ENCODE data around the gene TTC36. TPM values are rescaled to one million over a fixed set of nuclear protein-coding genes. Genes with fewer than 3 reads are reported as not detected.

TTC36 gene
- total RNA-seq, 1 experiment from 2014 or later, result 1.6 TPM

DNA sequence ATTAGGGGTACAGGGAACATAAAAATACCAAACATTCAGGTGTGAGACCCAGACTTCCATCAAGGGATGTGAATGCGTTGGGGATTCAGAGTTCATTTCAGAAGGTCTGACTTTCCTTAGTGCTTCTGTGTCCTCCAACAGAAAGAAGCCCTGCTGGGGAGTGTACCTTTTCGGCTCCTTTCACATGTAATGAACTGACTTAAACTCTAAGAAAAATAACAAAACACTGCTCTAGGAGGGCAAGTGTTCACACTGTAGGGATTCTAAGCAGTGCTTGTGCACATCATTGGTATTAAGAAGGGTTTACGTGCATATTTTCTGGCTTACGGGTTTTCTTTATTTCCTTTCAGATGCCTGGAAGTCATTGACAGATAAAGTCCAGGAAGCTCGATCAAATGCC is 15.7 kb upstream of the TTC36 start:
- H4K91ac ChIP-seq (ENCODE audit: insufficient read length, low read depth, low read length), result no peak overlapping the region
- no peaks in the 10 kb centered on the region for H3K23me2 ChIP-seq (ENCODE audit: insufficient read length, low read depth, low read length, poor library complexity, severe bottlenecking)
- H3K27me3 ChIP-seq (ENCODE audit: insufficient read depth, low read length), result no peaks in the 10 kb centered on the region
- Mint-ChIP-seq H3K4me1 (peaks cover 23 to 27% of the 10 kb centered on the region in 2 experiments), H3K9me3 (no peaks in the 10 kb centered on the region), H3K27ac (peak overlapping the region in 2 of 3 experiments; percentile 1 to 79; a peak in 4 of 7 replicates), H3K27me3 (ENCODE audit: low read depth) (no peaks in the 10 kb centered on the region), H3K36me3 (ENCODE audit: insufficient read depth in 1 of 3, low read depth in 3 of 3) (peaks cover 41 to 78% (median 78%) of the 10 kb centered on the region in 3 experiments), H3K4me3 (peak overlapping the region in 1 of 2 experiments; percentile 3; a peak in 1 of 5 replicates)
- no peak overlapping the region for H2BK20ac ChIP-seq (ENCODE audit: low read depth, low read length, poor library complexity, severe bottlenecking)
- TF ChIP-seq, protein P1, sequence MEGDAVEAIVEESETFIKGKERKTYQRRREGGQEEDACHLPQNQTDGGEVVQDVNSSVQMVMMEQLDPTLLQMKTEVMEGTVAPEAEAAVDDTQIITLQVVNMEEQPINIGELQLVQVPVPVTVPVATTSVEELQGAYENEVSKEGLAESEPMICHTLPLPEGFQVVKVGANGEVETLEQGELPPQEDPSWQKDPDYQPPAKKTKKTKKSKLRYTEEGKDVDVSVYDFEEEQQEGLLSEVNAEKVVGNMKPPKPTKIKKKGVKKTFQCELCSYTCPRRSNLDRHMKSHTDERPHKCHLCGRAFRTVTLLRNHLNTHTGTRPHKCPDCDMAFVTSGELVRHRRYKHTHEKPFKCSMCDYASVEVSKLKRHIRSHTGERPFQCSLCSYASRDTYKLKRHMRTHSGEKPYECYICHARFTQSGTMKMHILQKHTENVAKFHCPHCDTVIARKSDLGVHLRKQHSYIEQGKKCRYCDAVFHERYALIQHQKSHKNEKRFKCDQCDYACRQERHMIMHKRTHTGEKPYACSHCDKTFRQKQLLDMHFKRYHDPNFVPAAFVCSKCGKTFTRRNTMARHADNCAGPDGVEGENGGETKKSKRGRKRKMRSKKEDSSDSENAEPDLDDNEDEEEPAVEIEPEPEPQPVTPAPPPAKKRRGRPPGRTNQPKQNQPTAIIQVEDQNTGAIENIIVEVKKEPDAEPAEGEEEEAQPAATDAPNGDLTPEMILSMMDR (conservative IDR thresholded peaks at IDR 0.05), result no peak
- no peak overlapping the region for H3K56ac ChIP-seq (ENCODE audit: insufficient read length, low read depth, low read length)
- H3K4me1 ChIP-seq (ENCODE audit: insufficient read depth, low read length), result 0 out of 2 replicates have a peak, but pooled peaks cover 3% of the 10 kb centered on the region
- H4K20me1 ChIP-seq (ENCODE audit: control insufficient read depth, insufficient read depth, insufficient read length), result no peaks in the 10 kb centered on the region
- no peaks in the 10 kb centered on the region for H3K79me1 ChIP-seq (ENCODE audit: insufficient read depth, low read depth, low read length, poor library complexity, severe bottlenecking)
- H3K23ac ChIP-seq (ENCODE audit: insufficient read length, low read depth, low read length), result no peak overlapping the region
- H3T11ph ChIP-seq (ENCODE audit: low read length), result no peak overlapping the region
- H2AFZ ChIP-seq (ENCODE audit: low read length), result no peak overlapping the region
- H2BK5ac ChIP-seq (ENCODE audit: insufficient read length, low read length), result no peak overlapping the region
- H2BK15ac ChIP-seq (ENCODE audit: low read depth, low read length), result no peak overlapping the region
- DNase-seq, result no peak
- H3K27ac ChIP-seq (ENCODE audit: insufficient read length, low read depth, low read length), result no peak overlapping the region
- H3K14ac ChIP-seq (ENCODE audit: insufficient read depth, low read length), result no peak overlapping the region
- no peak overlapping the region for H3K18ac ChIP-seq (ENCODE audit: insufficient read length, low read depth, low read length)
- no peak overlapping the region for H4K5ac ChIP-seq (ENCODE audit: insufficient read length, low read depth, low read length)
- H3K79me2 ChIP-seq (ENCODE audit: insufficient read depth, low read length), result no peaks in the 10 kb centered on the region
- WGBS (ENCODE audit: extremely low coverage, insufficient read length, low lambda C conversion rate), result no CpG with 5 or more reads among the region's 5 CpGs
- H2BK12ac ChIP-seq (ENCODE audit: insufficient read length, low read depth, low read length), result no peak overlapping the region
- no peak overlapping the region for H3K9ac ChIP-seq (ENCODE audit: extremely low read depth, insufficient read length, low read length)
- H3K9me3 ChIP-seq (ENCODE audit: control insufficient read depth, low read depth, low read length), result no peaks in the 10 kb centered on the region
- no peak overlapping the region for H4K8ac ChIP-seq (replicated peaks; ENCODE audit: insufficient read length, low read depth, low read length)
- H2BK120ac ChIP-seq (ENCODE audit: low read depth, low read length, poor library complexity, severe bottlenecking), result no peak overlapping the region
- no peak overlapping the region for H3K4me2 ChIP-seq (ENCODE audit: insufficient read depth, insufficient read length, low read length)
- no peak overlapping the region for H3K4ac ChIP-seq (ENCODE audit: low read depth, low read length)
- H2AK5ac ChIP-seq (ENCODE audit: insufficient read length, low read length), result no peak overlapping the region
